GM21390 (cell line): ENCODE measurements around the gene MRAS.
"Not testable (repeated sequence)": the region's sequence is repeated elsewhere in the genome, so short reads cannot be mapped to it uniquely, and the experiment has no call there.

ENCODE experiments used
- ATAC-seq: cut with Tn5 transposase; IDR thresholded peaks from one replicate; pipeline ENCODE4 v1.9.1; 2021; ENCODE audit not compliant: unreplicated experiment

MRAS gene

DNA sequence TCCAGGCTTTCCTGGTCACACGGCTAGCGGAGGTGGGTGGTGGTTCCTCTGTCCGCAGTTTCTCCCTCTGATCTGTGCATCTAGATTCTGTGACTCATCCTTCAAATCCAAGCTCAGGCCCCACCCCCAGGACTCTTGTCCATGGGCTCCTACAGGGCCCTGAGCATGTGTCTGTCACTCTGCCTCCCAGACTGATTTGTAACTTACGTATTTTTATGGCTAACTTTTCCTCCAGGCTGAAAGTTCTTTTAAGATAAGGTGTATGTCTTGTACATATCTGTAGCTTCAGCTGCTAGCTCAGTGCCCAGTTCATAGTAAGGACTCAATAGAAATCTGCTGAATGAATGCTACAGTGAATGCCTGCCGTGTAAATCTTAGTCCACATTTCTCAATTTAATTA, 94.1 kb downstream of the MRAS start:
- ATAC-seq: no peak

DNA sequence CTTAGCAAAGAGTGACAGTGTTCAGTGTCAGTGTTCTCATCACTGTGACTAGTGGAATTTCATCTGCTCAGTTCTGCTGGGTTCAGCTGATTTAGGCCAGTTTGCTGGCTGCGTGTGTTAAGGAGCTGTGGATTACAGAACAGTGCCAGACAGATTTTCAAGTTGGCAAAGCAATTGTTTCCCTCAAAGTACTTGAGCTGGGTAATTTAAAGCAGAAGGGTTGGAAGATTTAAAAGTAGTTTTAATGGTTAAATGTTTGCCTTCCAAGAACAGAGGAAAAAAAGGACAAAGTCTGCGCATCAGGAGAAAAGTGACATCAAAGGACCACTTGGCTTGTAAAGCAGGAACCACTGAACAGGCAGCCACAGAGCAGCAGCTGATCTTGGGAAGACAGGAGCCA, 94.7 kb downstream of the MRAS start:
- ATAC-seq: no peak

DNA sequence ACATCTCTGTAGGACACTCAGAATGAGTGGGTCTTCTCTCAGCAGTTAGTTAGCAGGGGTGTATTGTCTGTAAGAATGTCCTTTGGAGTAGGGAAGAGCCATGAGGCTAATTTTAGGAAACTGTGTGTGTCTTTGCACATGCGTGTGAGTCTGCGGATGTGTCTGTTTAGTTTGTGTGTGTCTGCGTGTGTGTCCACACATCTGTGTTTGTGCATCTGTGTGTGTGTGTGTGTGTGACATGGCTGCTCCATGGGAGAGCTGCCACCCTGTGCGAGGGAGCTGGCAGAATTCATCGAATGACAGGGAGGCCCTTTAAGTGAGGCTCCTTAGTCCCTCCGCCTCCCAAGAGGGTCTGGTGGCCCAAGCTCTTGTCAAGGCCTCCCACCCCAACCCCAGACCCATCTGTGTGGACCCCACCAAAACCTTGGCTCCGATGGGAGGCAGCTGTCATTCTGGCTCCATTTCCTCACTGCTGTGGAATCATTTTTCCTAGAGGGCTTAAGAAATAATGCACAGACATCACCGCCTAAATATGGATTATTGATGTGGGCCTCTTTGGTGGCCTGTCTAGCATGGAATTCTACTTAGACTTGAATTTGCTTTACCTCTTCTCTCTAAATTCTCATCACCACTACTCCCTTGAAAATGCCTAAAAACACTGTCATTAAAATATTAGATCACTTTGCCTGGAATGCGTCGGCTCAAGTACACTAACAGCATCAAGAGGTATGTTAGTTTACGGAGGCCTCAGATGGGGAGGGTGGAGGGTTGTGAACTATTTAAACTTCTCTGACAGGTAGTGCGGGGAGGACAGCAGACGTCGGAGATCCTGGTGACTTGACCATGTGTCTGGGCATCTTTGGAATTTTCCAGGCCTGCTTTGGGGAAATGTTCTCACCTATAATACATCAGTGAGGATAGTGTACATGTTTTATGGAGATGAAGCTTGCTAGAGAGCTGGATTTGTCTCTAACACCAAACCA, 95.4 kb downstream of the MRAS start:
- no peak for ATAC-seq

DNA sequence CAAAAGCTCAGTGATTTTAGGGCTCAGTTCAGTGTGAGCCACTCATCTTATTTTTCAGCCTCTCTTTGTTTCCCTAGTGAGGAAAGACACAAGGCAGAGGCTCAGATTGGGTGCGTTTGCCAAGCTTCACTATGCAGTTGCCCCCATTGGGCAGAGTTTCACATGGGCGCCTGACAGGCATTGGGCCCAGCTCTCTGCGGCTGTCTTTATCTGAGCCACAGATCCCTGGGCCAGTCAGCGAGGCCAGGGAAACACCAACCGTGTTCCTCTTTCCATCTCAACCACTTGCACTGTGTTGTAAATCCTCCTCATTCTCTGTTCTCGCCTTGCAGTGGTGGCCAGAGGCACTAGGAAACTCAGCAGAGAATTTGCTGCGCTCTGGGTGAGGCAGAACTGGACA, 96.9 kb downstream of the MRAS start:
- no peak for ATAC-seq

DNA sequence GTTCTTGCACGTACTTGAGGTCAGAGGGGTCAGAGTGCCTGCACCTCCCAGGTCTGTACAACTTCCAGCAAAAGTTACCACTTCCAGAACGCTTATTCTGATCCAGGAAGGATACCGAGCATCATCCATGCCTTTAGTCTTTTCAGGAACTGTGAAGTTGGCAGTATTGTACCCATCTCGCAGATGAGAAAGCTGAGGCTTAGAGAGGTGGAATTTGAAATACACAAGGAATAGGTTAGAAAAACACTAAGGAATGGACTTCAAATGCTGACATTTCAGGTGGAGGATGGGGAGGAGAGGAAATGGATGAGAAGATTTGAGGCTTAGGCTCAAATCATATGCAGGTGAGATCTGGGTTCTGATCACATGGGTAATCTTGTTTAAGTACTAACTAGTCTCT, 97.3 kb downstream of the MRAS start:
- no peak for ATAC-seq

DNA sequence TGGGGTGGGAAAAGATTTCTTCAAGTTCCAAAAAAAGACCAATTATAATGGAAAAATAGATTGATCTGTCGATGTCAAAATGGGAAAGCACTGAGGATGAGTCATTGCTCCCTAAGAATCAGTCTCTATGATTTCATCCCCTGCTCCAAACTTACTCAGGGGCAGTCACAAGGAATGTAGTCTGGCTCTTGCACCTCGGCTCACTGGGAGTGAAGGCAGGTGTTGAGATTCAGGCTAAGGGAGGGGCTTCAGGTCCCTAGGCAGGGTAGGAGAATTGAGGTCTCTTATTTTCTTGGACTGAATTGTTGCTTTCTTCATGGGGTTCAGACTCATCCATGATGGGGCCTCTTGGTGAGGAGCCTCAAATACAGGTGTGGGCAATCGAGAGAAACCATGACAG, 100.3 kb downstream of the MRAS start:
- no peak for ATAC-seq

DNA sequence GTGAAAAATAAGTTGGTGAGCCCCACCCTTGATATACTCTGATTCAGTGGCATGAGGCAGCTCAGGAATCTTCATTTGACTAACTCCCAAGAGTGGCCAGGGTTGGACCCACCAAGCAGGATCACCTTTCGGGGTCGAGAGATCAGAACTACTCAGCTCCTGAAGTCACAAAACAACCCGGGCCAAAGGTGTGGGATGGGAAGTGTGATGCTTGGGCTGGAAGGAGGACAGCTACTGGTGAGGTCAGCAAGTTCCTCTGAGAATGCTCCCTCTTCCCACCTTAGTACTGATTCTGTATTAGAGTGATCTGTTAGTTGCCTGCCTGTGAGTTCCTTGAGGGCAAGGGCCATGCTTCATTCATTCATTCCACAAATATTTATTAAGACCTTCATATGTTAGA, 101.1 kb downstream of the MRAS start:
- ATAC-seq: no peak

DNA sequence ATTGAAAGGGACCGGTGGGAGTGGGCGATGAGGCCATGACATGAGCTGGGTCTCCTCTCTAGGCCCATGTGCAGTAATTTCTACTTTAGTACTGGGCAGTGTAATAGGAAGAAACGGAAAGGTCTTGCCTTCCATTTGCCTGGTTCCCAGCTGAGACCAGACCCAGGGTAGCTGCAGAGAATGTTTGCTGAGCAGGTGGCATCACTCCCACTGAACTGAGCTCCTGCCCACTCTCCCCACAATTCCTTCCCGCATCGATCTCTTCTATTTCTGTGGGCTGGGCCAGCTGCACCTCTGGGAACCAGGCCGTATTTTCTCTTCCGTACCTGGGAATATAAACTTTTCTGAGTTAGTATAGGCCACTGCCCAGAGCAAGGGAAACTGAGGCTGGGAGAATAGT, 101.8 kb downstream of the MRAS start:
- ATAC-seq: no peak

DNA sequence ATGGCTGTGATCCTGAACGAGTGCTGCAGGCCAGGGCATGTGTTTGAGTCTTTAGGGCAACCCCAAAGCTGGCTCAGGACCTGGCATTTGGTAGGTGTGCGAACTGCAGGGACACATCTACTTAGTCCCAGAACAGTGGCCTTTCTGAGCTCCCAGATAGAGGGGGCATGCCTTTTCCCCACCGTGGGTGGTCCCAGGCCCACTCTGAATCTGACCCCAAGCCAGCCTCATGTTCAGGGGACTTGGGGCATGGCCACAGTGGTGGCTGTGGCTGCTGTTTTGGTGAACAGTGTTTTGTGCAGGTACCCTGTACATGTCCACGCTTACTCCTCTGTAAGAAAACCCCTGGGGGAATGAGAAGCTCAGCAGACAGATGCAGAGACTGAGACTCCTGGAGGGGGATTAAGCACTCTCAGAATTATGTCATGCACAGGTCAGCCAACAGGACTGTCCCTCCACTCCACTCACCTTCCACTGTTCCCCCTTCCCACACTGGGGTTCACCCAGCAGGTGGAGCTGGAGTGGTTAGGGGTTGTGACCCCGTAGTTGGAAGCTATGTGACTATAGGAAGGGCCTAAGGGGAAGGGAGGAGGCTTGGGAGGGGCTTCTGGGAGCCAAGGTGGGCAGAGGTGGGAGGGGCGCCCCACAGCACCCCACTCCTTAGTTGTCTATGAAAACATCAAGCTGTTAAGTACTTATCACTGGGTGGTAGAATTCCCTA, 102.5 kb downstream of the MRAS start:
- ATAC-seq: no peak

DNA sequence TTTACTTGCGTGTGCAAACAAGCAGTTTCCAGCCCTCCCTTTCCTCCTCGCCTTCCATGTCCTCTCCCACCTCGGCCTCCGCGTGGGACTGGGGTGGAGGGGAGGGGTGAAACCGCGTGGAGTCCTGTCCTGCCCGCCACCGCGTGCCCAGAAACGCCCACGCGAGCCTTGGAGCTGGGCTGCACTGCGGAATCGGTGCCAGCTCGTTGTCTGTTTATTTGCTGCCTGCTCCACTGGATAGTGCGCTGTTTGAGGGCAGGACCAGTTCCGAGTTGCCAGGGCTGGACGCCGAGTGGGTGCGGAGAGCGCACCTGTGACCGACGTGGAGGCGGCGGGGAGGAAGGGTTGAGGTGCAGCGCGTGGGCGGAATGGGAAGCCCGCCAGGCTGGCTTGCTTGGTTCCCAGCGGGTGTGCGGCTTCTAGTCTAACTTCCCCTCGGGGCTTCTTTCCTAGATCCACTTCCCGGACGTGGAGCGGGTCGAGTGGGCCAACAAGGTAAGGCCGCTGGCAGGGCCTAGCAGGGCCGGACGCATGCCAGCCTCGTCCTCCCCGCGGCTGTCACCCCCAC, 103.3 kb downstream of the MRAS start:
- no peak for ATAC-seq

DNA sequence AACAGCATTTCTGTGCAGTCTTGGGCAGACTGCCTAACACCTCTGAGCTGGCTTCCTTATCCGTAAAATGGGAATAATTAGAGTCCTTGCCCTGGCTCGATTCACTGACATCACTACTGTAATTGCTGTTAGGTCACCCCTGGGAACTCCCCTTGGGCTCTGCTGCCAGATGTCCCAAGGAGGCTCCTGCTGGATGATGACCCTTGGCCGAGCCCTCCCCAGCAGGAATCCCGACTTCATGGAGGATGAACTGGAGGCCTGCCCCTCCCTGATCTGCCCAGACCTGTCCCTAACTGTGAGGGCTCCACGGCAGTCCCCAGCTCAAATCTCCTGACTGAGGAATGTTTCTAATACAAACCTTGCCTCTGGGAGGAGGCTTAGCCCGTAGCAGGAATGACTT, 104.1 kb downstream of the MRAS start:
- ATAC-seq: no peak

DNA sequence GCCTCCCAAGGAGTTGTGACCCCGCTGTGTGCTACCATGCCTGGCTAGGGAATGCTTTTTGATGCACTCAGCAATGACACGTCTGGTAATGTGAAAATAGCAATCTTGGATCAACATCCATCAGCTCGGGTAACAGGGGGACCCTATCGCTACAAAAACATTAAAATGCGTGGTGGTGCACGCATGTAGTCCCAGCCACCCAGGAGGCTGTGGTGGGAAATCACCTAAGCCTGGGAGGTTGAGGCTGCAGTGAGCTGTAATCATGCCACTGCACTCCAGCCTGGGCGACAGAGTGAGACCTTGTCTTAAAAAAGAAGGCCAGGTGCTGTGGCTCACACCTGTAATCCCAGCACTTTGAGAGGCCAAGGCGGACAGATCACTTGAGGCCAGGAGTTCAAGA, 105.6 kb downstream of the MRAS start:
- ATAC-seq: not testable (repeated sequence)
